ENCODE data around the gene ERH.

DNA sequence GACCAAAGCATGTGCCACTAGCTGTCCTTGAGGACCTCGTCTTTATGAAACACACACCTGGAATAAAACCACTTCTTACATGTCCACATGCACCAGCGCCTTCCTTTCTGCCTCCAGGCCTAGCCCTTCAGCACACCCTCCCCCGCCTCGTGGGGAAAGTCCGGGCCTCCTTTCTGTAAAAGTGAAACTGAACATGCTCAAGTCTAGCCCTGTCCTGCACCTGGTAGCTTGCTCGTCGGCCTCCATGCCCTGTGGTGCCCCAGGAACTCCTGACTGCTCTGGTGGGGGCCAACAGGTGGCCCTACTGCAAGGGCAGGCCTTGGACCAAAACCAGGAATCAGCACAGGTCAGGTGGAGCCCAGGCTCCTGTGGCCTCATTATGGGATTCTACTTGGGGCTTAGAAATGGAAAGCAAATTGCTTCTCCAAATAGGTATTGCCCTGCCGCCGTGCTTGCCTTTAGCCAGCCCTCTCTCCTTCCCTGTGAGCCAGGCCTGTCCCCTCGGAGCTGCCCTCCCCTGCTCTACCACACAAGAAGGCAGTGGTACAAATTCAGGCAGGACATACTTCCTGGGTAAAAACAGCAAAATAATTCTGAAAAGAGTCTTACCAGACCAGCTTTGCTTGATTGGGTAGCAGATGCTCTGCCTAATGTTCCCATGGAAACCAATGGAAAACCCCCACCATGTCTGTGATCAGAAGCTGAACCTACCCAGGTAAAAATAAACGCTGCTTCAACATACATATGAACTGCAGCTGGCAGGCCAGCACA is 43.5 kb downstream of the ERH start:
- TF ChIP-seq, protein P1, sequence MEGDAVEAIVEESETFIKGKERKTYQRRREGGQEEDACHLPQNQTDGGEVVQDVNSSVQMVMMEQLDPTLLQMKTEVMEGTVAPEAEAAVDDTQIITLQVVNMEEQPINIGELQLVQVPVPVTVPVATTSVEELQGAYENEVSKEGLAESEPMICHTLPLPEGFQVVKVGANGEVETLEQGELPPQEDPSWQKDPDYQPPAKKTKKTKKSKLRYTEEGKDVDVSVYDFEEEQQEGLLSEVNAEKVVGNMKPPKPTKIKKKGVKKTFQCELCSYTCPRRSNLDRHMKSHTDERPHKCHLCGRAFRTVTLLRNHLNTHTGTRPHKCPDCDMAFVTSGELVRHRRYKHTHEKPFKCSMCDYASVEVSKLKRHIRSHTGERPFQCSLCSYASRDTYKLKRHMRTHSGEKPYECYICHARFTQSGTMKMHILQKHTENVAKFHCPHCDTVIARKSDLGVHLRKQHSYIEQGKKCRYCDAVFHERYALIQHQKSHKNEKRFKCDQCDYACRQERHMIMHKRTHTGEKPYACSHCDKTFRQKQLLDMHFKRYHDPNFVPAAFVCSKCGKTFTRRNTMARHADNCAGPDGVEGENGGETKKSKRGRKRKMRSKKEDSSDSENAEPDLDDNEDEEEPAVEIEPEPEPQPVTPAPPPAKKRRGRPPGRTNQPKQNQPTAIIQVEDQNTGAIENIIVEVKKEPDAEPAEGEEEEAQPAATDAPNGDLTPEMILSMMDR (IDR thresholded peaks at IDR 0.05): no peak
- TF ChIP-seq POLR2A (IDR thresholded peaks at IDR 0.05): no peak
